Pancreas (tissue), 10 donors: ENCODE results near the gene RASSF4. TPM values are rescaled to one million over a fixed set of nuclear protein-coding genes. Genes with fewer than 3 reads are reported as not detected.
A peak's percentile ranks its signal among the peaks of the same experiment; 100 is the strongest.

Experiments
- ATAC-seq, 4 donors: fragments of 200-7000 bp; cut with Tn5 transposase; one replicate each; pipeline versions ENCODE4 v1.8.0 to v1.9.1; 2020; ENCODE audit warnings: mild to moderate bottlenecking in 4 of 4, moderate library complexity in 4 of 4
- DNase-seq, 6 donors: peaks; one replicate each; pipeline ENCODE4 v3.0.0-alpha.2; 2020
- FAIRE-seq: peaks from 2 replicates; lab custom pipeline; 2012; peaks lifted over from hg19 to GRCh38; lab: Jason Lieb, UNC
- H3K27ac ChIP-seq, 4 donors: fragments of 200-600 bp; sonication (generic); 1 replicate in 3 of 4; 2 replicates in 1 of 4; pipeline versions ENCODE4 v1.5.0 to v1.8.0; 2020
- H3K27me3 ChIP-seq, 4 donors: fragments of 200-600 bp; one replicate each; pipeline ENCODE4 v1.8.0; 2021
- H3K36me3 ChIP-seq, 3 donors: fragments of 200-600 bp; sonication (generic) in 1 of 3; one replicate each; pipeline versions ENCODE4 v1.5.0 to v1.8.0; 2020 to 2021
- H3K4me1 ChIP-seq, 3 donors: fragments of 200-600 bp; one replicate each; pipeline ENCODE4 v1.8.0; 2021
- H3K4me3 ChIP-seq, 4 donors: fragments of 200-600 bp; sonication (generic) in 2 of 4; one replicate each; pipeline versions ENCODE4 v1.5.0 to v1.8.0; 2020 to 2021
- H3K9me3 ChIP-seq, 4 donors: fragments of 200-600 bp; one replicate each; pipeline ENCODE4 v1.8.0; 2021
- WGBS, 2 donors: extraction: QIAGEN DNeasy Blood & Tissue Kit; methylation state at CpG; one replicate each; pipeline ENCODE4 v1.1.7; 2013; 5-methylcytosine and 5-hydroxymethylcytosine counted together
- intact Hi-C, 3 donors: fragments of 100-400 bp; cut with DNase I; formaldehyde crosslinking; loops; one replicate each; pipeline versions ENCODE4 v1.11.1 to v1.14.2; 2022
- polyA plus RNA-seq, 2 donors: library from polyadenylated mRNA; stranded (reverse); fragments of 200-250 nt; gene quantifications; one replicate each; pipeline ENCODE4 v1.2.3, GENCODE V29; 2013
- total RNA-seq, 6 donors: library from RNA; stranded (reverse); fragmentation: NEBNext Ultra II Directional in 4 of 6; extraction: Animal tissue kit (Norgen Biotek cat#: 25700) in 4 of 6; gene quantifications; one replicate each; pipeline versions ENCODE4 v1.2.1 to v1.2.4, GENCODE V29; 2021 to 2023
- TF ChIP-seq, protein P1 (sequence below), 4 donors: fragments of 200-600 bp; sonication (generic) in 3 of 4; IDR thresholded peaks; one replicate each; pipeline versions ENCODE4 v1.5.0 to v1.8.0; 2021; ENCODE audit warnings: antibody characterized with exemption in 4 of 4
- donor health status: healthy with polysubstance abuse.
- donor health status: DM: no; HTN: no; CAD: no; lungs with moderate emphysema.
- donor health status: DM: no; HTN: no; CAD: no.
- donor health status: control.
- donor health status: control.
- donor health status: Bipolar disorder and iron deficiency.
- donor health status: DM: yes; HTN: yes; CAD: no.
- donor health status: DM: no; HTN: no; CAD: no.
- donor health status: DM: no; HTN: no; CAD: no.
- donor health status: DM: yes; HTN: yes; CAD: no.

The RASSF4 gene
- total and polyA plus RNA-seq, 8 donors, result 13.9 to 100 (median 37.8) TPM

DNA sequence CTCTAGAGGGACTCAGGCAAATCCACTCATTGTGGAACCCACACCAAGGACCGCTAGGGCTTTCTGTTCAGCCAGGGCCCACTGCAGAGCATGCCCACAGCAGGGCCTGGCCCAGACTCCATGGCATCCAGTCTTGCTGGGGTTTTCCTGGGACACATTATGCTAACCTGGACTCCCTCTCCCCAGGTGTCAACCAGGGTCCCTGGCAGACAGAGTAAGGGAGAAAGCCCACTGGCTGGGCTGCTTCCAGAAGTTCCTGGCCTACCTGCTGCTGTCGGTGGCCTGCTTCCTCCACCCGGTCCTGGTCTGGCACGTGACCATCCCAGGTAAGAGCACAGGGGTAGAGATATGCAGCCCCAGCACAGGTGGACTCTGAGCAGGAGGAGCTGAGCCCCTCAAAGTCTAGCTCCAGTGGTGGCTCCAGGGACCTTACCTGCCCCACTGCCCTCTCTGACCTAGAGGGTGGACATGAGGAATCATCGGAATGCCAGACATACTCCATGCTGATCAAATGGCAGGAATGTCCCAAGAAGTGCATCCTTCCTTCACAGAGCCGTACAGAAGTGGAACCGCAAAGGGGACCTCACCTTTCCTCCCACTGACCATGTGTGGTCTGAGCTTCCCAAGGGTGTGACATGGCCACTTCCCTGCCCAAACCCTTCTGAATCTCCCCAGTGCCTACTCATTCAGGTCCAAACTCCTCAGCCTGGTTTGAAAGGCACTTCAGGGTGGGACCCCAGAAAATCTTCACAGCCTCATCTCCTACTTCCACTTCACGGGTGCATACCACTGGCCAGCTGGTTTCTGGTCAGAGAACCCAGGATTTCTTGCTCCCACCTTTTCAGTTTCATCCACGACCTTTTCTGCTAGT, 25.9 kb upstream of the RASSF4 start:
- 73 to 77% methylated on average over 9 of the region's 9 CpGs for WGBS, 2 donors
- Histone ChIP-seq H3K36me3 (no peaks in the 10 kb centered on the region), H3K27ac (peak overlapping the region in 2 of 4 donors; percentile 20 to 49), H3K9me3 (no peaks in the 10 kb centered on the region), H3K27me3 (no peaks in the 10 kb centered on the region), H3K4me3 (no peak overlapping the region), H3K4me1 (peaks cover 0 to 8% (median 5%) of the 10 kb centered on the region in 3 donors)
- intact Hi-C loops, result loop anchor here in 2 of 3 donors (2.0 to 5.0 kb wide), 2 partner anchors 39 to 41 kb away; no protein-coding TSS in a partner anchor
- TF ChIP-seq, protein P1, sequence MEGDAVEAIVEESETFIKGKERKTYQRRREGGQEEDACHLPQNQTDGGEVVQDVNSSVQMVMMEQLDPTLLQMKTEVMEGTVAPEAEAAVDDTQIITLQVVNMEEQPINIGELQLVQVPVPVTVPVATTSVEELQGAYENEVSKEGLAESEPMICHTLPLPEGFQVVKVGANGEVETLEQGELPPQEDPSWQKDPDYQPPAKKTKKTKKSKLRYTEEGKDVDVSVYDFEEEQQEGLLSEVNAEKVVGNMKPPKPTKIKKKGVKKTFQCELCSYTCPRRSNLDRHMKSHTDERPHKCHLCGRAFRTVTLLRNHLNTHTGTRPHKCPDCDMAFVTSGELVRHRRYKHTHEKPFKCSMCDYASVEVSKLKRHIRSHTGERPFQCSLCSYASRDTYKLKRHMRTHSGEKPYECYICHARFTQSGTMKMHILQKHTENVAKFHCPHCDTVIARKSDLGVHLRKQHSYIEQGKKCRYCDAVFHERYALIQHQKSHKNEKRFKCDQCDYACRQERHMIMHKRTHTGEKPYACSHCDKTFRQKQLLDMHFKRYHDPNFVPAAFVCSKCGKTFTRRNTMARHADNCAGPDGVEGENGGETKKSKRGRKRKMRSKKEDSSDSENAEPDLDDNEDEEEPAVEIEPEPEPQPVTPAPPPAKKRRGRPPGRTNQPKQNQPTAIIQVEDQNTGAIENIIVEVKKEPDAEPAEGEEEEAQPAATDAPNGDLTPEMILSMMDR (IDR thresholded peaks at IDR 0.05), result no peak
- ATAC-seq (no peak), DNase-seq (peak in 1 of 6 donors; percentile 16), FAIRE-seq (no peak)

DNA sequence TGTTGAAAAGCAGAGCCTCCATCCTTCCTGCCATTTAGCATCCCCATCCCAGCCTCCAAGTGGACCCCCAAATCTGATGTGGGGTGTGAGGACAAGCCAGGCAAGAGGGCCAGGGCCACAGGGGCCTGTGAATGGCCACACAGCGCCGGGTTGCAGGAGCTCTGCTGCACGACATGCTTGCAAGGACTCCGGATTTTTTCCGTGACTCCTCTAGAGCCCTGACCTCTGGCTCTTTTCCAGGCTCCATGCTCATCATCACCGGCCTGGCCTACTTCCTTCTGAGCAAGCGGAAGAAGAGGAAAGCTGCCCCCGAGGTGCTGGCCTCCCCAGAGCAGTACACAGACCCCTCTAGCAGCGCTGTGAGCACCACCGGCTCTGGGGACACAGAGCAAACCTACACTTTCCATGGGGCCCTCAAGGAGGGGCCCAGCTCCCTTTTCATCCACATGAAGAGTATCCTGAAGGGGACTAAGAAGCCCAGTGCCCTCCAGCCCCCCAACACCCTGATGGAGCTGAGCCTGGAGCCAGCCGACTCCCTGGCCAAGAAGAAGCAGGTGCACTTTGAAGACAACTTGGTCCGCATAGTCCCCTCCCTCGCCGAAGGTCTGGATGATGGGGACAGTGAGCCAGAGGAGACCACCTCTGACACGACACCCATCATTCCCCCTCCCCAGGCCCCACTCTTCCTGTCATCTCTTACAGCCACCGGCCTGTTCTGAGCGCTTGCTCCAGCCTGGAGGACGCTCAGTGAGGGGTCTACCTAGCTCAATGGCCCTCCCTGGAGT, 25.0 kb upstream of the RASSF4 start:
- no peaks in the 10 kb centered on the region for H3K27me3 ChIP-seq
- FAIRE-seq (no peak), ATAC-seq (no peak), DNase-seq (peak in 1 of 6 donors; percentile 22)
- TF ChIP-seq, protein P1 (IDR thresholded peaks at IDR 0.05), result no peak
- no peaks in the 10 kb centered on the region for H3K36me3 ChIP-seq
- H3K9me3 ChIP-seq, result no peaks in the 10 kb centered on the region
- no peak overlapping the region for H3K4me3 ChIP-seq
- 81% methylated on average over 18 of the region's 18 CpGs for WGBS, 2 donors
- intact Hi-C loops, result loop anchor here in 1 of 3 donors (5.0 kb wide), 1 partner anchor 38 kb away; no protein-coding TSS in a partner anchor
- peak overlapping the region in 3 of 4 donors; percentile 24 to 80 (median 74) for H3K27ac ChIP-seq
- peaks cover 0 to 9% (median 5%) of the 10 kb centered on the region in 3 donors for H3K4me1 ChIP-seq

DNA sequence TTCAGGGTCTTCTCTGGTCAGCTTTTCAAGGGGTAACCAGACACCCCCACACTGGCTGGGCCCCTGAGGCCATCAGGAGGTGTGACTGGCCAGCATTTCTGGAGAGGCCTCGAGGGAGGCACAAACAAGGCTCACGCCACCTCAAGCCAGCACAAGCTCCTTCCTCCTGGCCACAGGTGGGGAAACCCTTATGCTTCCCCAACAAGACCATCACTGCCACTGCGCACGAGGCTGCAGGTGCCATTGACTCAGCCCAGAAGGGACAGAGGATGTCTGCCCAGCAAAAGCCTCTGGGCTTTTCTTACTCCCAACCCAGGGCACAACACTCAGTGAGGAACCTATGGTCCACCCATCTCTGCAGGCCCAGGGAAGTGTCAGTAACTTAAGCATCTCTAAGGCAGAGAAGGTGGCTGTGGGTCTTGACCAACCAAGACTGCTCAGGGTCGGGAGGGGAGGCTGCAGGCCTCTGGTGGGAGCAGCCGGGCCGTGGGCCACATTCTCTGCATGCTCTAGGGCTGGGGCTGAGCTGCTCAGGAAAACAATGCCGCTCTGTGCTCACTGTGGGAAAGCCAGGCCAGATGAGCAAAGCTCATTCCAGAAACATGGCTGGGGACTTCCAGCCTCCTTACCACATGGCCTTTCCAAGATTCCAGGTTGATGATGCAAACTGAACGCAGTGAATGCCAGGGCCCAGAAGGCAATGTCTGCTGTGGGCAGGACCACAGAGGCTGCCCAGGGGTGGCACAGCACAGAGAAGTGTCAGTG, 24.2 kb upstream of the RASSF4 start:
- H3K4me1 ChIP-seq, result peaks cover 0 to 16% (median 5%) of the 10 kb centered on the region in 3 donors
- no peak overlapping the region for H3K4me3 ChIP-seq
- DNase-seq (peak in 4 of 6 donors; percentile 52 to 64 (median 54)), FAIRE-seq (no peak), ATAC-seq (peak; percentile 37 to 75 (median 61))
- TF ChIP-seq, protein P1 (IDR thresholded peaks at IDR 0.05), result no peak
- no peaks in the 10 kb centered on the region for H3K27me3 ChIP-seq
- intact Hi-C loops, result no loop called here
- no peaks in the 10 kb centered on the region for H3K9me3 ChIP-seq
- H3K36me3 ChIP-seq, result no peaks in the 10 kb centered on the region
- peak overlapping the region; percentile 24 to 80 (median 54) for H3K27ac ChIP-seq
- whole genome bisulfite sequencing, 2 donors, result 58 to 66% methylated on average over 9 of the region's 9 CpGs

DNA sequence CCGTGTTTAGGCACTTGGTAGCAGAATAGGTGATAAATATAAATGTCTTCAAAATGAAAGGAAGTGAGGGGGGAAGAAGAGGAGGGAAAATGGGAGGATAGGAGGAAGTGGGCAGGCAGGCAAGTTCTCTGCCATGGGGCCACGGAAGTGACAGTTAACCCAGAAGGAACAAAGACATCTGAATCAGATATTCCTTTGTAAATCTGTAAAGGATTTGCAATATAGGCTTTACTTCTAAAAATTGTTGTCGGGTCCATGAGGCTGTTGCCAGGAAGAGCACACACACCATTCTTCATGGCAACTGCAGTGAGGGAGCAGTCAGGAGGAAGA, 23.7 kb upstream of the RASSF4 start:
- Histone ChIP-seq H3K27ac (peak overlapping the region; percentile 24 to 80 (median 54)), H3K9me3 (no peaks in the 10 kb centered on the region), H3K4me1 (peaks cover 0 to 16% (median 5%) of the 10 kb centered on the region in 3 donors), H3K27me3 (no peaks in the 10 kb centered on the region), H3K4me3 (no peak overlapping the region), H3K36me3 (no peaks in the 10 kb centered on the region)
- FAIRE-seq (no peak), ATAC-seq (no peak), DNase-seq (no peak)
- 32 to 48% methylated on average over 3 of the region's 3 CpGs for WGBS, 2 donors
- intact Hi-C loops, result no loop called here
- TF ChIP-seq, protein P1 (IDR thresholded peaks at IDR 0.05), result no peak
